K562 (cell line): Measurements from ENCODE around the gene EIF3K. TPM values are rescaled to one million over a fixed set of nuclear protein-coding genes. Genes with fewer than 3 reads are reported as not detected.
A peak's percentile ranks its signal among the peaks of the same experiment; 100 is the strongest.

Experiments used
- ATAC-seq: fragments of 200-7000 bp; cut with Tn5 transposase; 3 replicates; pipeline ENCODE4 v1.9.1; 2020; ENCODE audit warnings: moderate library complexity
- BruUV-seq: library from RNA; stranded (reverse); fragments of 400-500 nt; replicated peaks from 2 replicates; lab custom pipeline; 2021; lab: Mats Ljungman, UMichigan
- CTCF ChIA-PET: fragments of 300-600 bp; formaldehyde crosslinking; extraction: SDS; loops from one replicate; lab custom pipeline; 2021; ENCODE audit warnings: low intra/inter-chr PET ratio; lab: Yijun Ruan, JAX
- POLR2A ChIA-PET: fragments of 300-600, 350-650 bp; sonication (Branson Sonifier 250); formaldehyde crosslinking; extraction: SDS; loops from one replicate; lab custom pipeline; 2021; ENCODE audit warnings: antibody characterized with exemption, inconsistent platforms; lab: Yijun Ruan, JAX
- DNase-seq, 4 experiments: peaks; one replicate each; pipeline versions ENCODE4 v3.0.0 to v3.0.0-alpha.2; 2011 to 2018; ENCODE audit warnings: low spot score in 3 of 4, mixed read lengths in 3 of 4; ENCODE audit errors: extremely low read depth in 1 of 4
- FAIRE-seq: peaks from 2 replicates; lab custom pipeline; 2011; peaks lifted over from hg19 to GRCh38; lab: Jason Lieb, UNC
- H2AFZ ChIP-seq: 2 replicates; pipeline ENCODE4 v1.6.0; 2011; ENCODE audit warnings: low read depth, low read length, control low read depth, inconsistent platforms
- H3K27ac ChIP-seq: fragments of 200-600 bp; 3 replicates; pipeline ENCODE4 v1.8.0; 2011; ENCODE audit warnings: low read depth, mild to moderate bottlenecking, control low read depth, inconsistent platforms, low read length, moderate library complexity, mixed read lengths; ENCODE audit errors: extremely low read depth
- H3K27me3 ChIP-seq, 2 experiments: fragments of 300-600 bp in 1 of 2; 2 replicates in 1 of 2; 3 replicates in 1 of 2; pipeline versions ENCODE4 v1.6.0 to v1.8.0; 2011; ENCODE audit warnings: inconsistent platforms in 2 of 2, low read length in 2 of 2, mild to moderate bottlenecking in 1 of 2, mixed read lengths in 1 of 2, moderate library complexity in 1 of 2; ENCODE audit not compliant: control insufficient read depth in 2 of 2, insufficient read depth in 2 of 2
- H3K36me3 ChIP-seq: fragments of 300-600 bp; 3 replicates; pipeline ENCODE4 v1.8.0; 2011; ENCODE audit warnings: mild to moderate bottlenecking, low read length, inconsistent platforms; ENCODE audit not compliant: control insufficient read depth, insufficient read depth
- H3K4me1 ChIP-seq, 2 experiments: fragments of 200-600 bp in 1 of 2; replicated peaks in 1 of 2; 2 replicates in 1 of 2; 3 replicates in 1 of 2; pipeline versions ENCODE4 v1.5.1 to v1.8.0; 2011; ENCODE audit warnings: inconsistent platforms in 2 of 2, low read length in 2 of 2, mild to moderate bottlenecking in 1 of 2, mixed read lengths in 1 of 2, moderate library complexity in 1 of 2; ENCODE audit not compliant: control insufficient read depth in 2 of 2, insufficient read depth in 2 of 2
- H3K4me2 ChIP-seq: 2 replicates; pipeline ENCODE4 v1.6.1; 2011; ENCODE audit warnings: low read length, control low read depth, inconsistent platforms, mixed read lengths; ENCODE audit not compliant: insufficient read depth
- H3K4me3 ChIP-seq: fragments of 200-600 bp; sonication (generic), shearing (Covaris generic); 2 replicates; pipeline ENCODE4 v1.5.1; 2016; ENCODE audit warnings: control low read depth, inconsistent platforms
- H3K79me2 ChIP-seq: fragments of 200-600 bp; 3 replicates; pipeline ENCODE4 v1.8.0; 2011; ENCODE audit warnings: low read length, inconsistent platforms; ENCODE audit not compliant: control insufficient read depth, insufficient read depth
- H3K9ac ChIP-seq, 2 experiments: 2 replicates each; pipeline versions ENCODE4 v1.6.0 to v1.6.1; 2011; ENCODE audit warnings: low read depth in 2 of 2, low read length in 2 of 2, control low read depth in 1 of 2, inconsistent platforms in 1 of 2, mild to moderate bottlenecking in 1 of 2, mixed read lengths in 1 of 2; ENCODE audit not compliant: insufficient read depth in 1 of 2
- H3K9me1 ChIP-seq: one replicate; pipeline ENCODE4 v1.6.0; 2011; ENCODE audit warnings: inconsistent platforms, mild to moderate bottlenecking, low read length, moderate library complexity; ENCODE audit not compliant: control insufficient read depth, insufficient read depth
- H3K9me3 ChIP-seq: replicated peaks from 2 replicates; pipeline ENCODE4 v1.5.1; 2011; ENCODE audit warnings: low read depth, low read length, inconsistent platforms; ENCODE audit not compliant: control insufficient read depth, insufficient read depth
- H4K20me1 ChIP-seq: replicated peaks from 2 replicates; pipeline ENCODE4 v1.6.1; 2011; ENCODE audit warnings: low read length, inconsistent platforms, mixed read lengths; ENCODE audit not compliant: control insufficient read depth, insufficient read depth
- CLOCK ChIP-seq: fragments of 250-450 bp; sonication (Bioruptor Pico); IDR thresholded peaks from 2 replicates; pipeline ENCODE4 v1.4.0; 2020; ENCODE audit warnings: mild to moderate bottlenecking, moderate library complexity, borderline replicate concordance
- CXXC5 ChIP-seq: fragments of 250-450 bp; sonication (Bioruptor Pico); IDR thresholded peaks from 2 replicates; pipeline ENCODE4 v1.8.0; 2022; ENCODE audit warnings: inconsistent platforms, mild to moderate bottlenecking, moderate library complexity
- FOXJ2 ChIP-seq: fragments of 200-800 bp; sonication (Bioruptor generic); IDR thresholded peaks from 2 replicates; pipeline ENCODE4 v1.6.1; 2016; ENCODE audit warnings: missing genetic modification characterization, missing compliant biosample characterization
- GTF2E2 ChIP-seq: fragments of 200-800 bp; sonication (Bioruptor generic); IDR thresholded peaks from 2 replicates; pipeline ENCODE4 v1.6.1; 2016; ENCODE audit warnings: missing genetic modification characterization, missing compliant biosample characterization
- HBP1 ChIP-seq: fragments of 450-650 bp; formaldehyde crosslinking; IDR thresholded peaks from 2 replicates; pipeline ENCODE4 v1.4.0; 2022; ENCODE audit warnings: missing genetic modification characterization
- HMG20B ChIP-seq: fragments of 250-450 bp; sonication (Bioruptor Pico); IDR thresholded peaks from 2 replicates; pipeline ENCODE4 v1.5.0; 2021; ENCODE audit warnings: mild to moderate bottlenecking
- JUND ChIP-seq, 2 experiments: IDR thresholded peaks; 2 replicates in 1 of 2; 3 replicates in 1 of 2; pipeline ENCODE4 v1.6.1; 2011; ENCODE audit warnings: borderline replicate concordance in 2 of 2, low read depth in 2 of 2, low read length in 2 of 2, improper control_type of control experiment in 1 of 2, missing biosample characterization in 1 of 2, missing genetic modification characterization in 1 of 2, missing genetic modification reagents in 1 of 2
- PKNOX1 ChIP-seq: fragments of 450-650 bp; IDR thresholded peaks from 2 replicates; pipeline ENCODE4 v1.6.1; 2016
- POLR2AphosphoS5 ChIP-seq: IDR thresholded peaks from 2 replicates; pipeline ENCODE4 v1.6.1; 2011; ENCODE audit warnings: mild to moderate bottlenecking, low read depth, low read length, moderate library complexity; ENCODE audit not compliant: control insufficient read depth, insufficient read depth
- SAP30 ChIP-seq: fragments of 200-600 bp; sonication (generic); IDR thresholded peaks from 2 replicates; pipeline ENCODE4 v1.6.1; 2012; ENCODE audit warnings: borderline replicate concordance, low read depth, mild to moderate bottlenecking, moderate library complexity, low read length, control low read depth, inconsistent platforms; ENCODE audit not compliant: insufficient read depth, poor library complexity, severe bottlenecking
- TFAP4 ChIP-seq: sonication (generic); formaldehyde crosslinking; IDR thresholded peaks from 2 replicates; pipeline ENCODE4 v1.8.0; 2022; ENCODE audit warnings: missing genetic modification reagents, mild to moderate bottlenecking, moderate library complexity, borderline replicate concordance
- ZNF133 ChIP-seq: fragments of 250-450 bp; sonication (Bioruptor Pico); IDR thresholded peaks from 2 replicates; pipeline ENCODE4 v1.4.0; 2020; ENCODE audit warnings: mild to moderate bottlenecking
- ZNF140 ChIP-seq: fragments of 250-450 bp; sonication (Bioruptor Pico); IDR thresholded peaks from 2 replicates; pipeline ENCODE4 v1.8.0; 2021; ENCODE audit warnings: moderate library complexity, mild to moderate bottlenecking, inconsistent platforms
- ZNF561 ChIP-seq: fragments of 450-650 bp; formaldehyde crosslinking; conservative IDR thresholded peaks from 2 replicates; pipeline ENCODE4 v1.4.0; 2020; ENCODE audit warnings: mild to moderate bottlenecking, moderate library complexity
- WGBS: fragments of 100-300 bp; shearing (Covaris generic); methylation state at CpG from one replicate; pipeline ENCODE4 v1.1.6; 2016; ENCODE audit warnings: low coverage, mixed read lengths; ENCODE audit not compliant: insufficient coverage; ENCODE audit errors: missing lambda C conversion rate; 5-methylcytosine and 5-hydroxymethylcytosine counted together
- in situ Hi-C: fragments of 300-500 bp; cut with MboI; formaldehyde crosslinking; loops from 4 replicates; pipeline ENCODE4 v1.15.0; 2018; ENCODE audit warnings: inconsistent platforms, mixed read lengths
- intact Hi-C: fragments of 100-400 bp; cut with micrococcal nuclease; formaldehyde crosslinking; loops from 2 replicates; pipeline ENCODE4 v1.14.2; 2022
- polyA plus RNA-seq, 8 experiments: library from polyadenylated mRNA; depleted of rRNA in 4 of 8; stranded (reverse) in 5 of 8; unstranded in 3 of 8; fragments of >200 nt; fragmentation: Nextera tagmentation in 2 of 8; fragmentation: Illumina TruSeq in 1 of 8; extraction: Ambion mirVana in 2 of 8; extraction: Trizol in 1 of 8; gene quantifications; 2 replicates each; pipeline versions ENCODE4 v1.2.1 to v1.2.3, GENCODE V29; 2011 to 2014; ENCODE audit warnings: inconsistent platforms in 1 of 8, missing spikeins in 1 of 8
- total RNA-seq, 7 experiments: library from RNA; depleted of rRNA in 6 of 7; stranded (reverse); fragments of >200 nt in 6 of 7; fragmentation: Illumina TruSeq in 2 of 7; extraction: Trizol in 2 of 7; gene quantifications; 2 replicates each; pipeline versions ENCODE4 v1.2.1 to v1.2.3, GENCODE V29; 2011 to 2021; ENCODE audit warnings: low replicate concordance in 1 of 7

EIF3K gene
- total and polyA plus RNA-seq, 9 of the 15 experiments (the other 6 are each of a cell fraction or from before 2014, with no cell fraction given): 387 to 1,827 (median 733) TPM

DNA sequence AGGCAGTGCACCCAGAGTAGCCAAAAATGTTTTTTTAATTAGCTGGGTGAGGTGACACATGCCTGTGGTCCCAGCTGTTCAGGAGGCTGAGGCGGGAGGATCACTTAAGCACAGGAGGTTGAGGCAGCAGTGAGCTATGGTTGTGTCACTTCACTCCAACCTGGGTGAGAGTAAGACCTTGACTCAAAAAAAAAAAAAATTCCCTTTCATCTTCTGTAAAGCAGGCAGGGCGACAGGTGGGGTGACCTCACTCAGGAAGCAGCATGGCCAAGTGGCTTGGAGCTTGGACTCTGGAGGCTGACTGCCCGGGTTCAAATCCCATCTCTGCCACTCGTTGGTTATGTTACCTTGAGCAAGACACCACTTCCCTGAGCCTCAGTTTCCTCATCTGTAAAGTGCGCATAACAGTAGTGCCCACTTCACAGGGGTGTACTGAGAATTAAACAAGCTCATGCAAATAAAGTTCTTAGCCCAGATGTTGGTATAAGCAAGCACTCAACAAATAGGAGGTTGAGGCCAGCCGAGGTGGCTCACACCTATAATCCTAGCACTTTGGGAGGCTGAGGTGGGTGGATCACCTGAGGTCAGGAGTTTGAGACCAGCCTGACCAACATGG is 49.5 kb upstream of the EIF3K start (continued):
- TF ChIP-seq TFAP4 (CRISPR knock-in tag): 0 out of 2 replicates have a peak, but pooled peaks have one; percentile 3
- no peak for TF ChIP-seq SAP30
- no peak for TF ChIP-seq ZNF133 (CRISPR knock-in tag)
- TF ChIP-seq JUND (IDR thresholded peaks at IDR 0.05; ENCODE audit: borderline replicate concordance, low read depth, low read length): peak; percentile 28; the same call in 1 of the 2 replicates
- no peak for TF ChIP-seq JUND (tag; IDR thresholded peaks at IDR 0.05; ENCODE audit: borderline replicate concordance, low read depth, low read length)
- TF ChIP-seq HMG20B (CRISPR knock-in tag): no peak
- no peak for TF ChIP-seq FOXJ2 (tag)
- no peak for TF ChIP-seq POLR2AphosphoS5

- in situ Hi-C loops (no loop called here), intact Hi-C loops (no loop called here)
- H4K20me1 ChIP-seq: no peaks in the 10 kb centered on the region
- H3K36me3 ChIP-seq: no peaks in the 10 kb centered on the region
- ChIA-PET POLR2A (interaction anchor here (0.9 to 1.3 kb wide), 2 partner anchors 14 to 16 kb away, joined by 3 read pairs; no protein-coding TSS in a partner anchor), CTCF (no interaction called here)
- peaks cover 0 to 7% of the 10 kb centered on the region in 2 experiments; a peak in 2 of 5 replicates for H3K4me1 ChIP-seq
- H3K9ac ChIP-seq: no peak overlapping the region
- H3K4me3 ChIP-seq: no peak overlapping the region
- H3K27ac ChIP-seq: no peak overlapping the region
- H3K9me3 ChIP-seq: no peaks in the 10 kb centered on the region
- no peak for DNase-seq
- H3K79me2 ChIP-seq: no peaks in the 10 kb centered on the region
- no peaks in the 10 kb centered on the region for H3K9me1 ChIP-seq
- no peak; the same call in 2 of the 3 replicates for ATAC-seq
- no TSS peak for BruUV-seq
- no peaks in the 10 kb centered on the region for H3K27me3 ChIP-seq
- H2AFZ ChIP-seq: no peak overlapping the region
- H3K4me2 ChIP-seq: no peak overlapping the region
- no peak for FAIRE-seq
- WGBS: 5% methylated on average over 2 of the region's 2 CpGs
- TF ChIP-seq GTF2E2 (tag) (no peak), HBP1 (no peak), CLOCK (no peak), ZNF561 (CRISPR knock-in tag) (no peak), CXXC5 (CRISPR knock-in tag) (no peak), ZNF140 (CRISPR knock-in tag) (no peak), PKNOX1 (peak; percentile 93)
Measured at GRCh38 chr19:38571682-38572081, 47.3 kb upstream of the EIF3K start.
